GM06990 (cell line): ENCODE measurements around the gene LENG8.

Source experiments
- DNase-seq: peaks from one replicate; pipeline ENCODE4 v3.0.0-alpha.2; 2011; ENCODE audit not compliant: insufficient read length; ENCODE audit errors: extremely low read depth
- H3K27me3 ChIP-seq: replicated peaks from 2 replicates; pipeline ENCODE4 v1.6.0; 2011; ENCODE audit warnings: low read length; ENCODE audit not compliant: control insufficient read depth, insufficient read depth
- H3K36me3 ChIP-seq: 2 replicates; pipeline ENCODE4 v1.5.1; 2011; ENCODE audit warnings: low read length; ENCODE audit not compliant: control insufficient read depth, insufficient read depth
- H3K4me3 ChIP-seq: replicated peaks from 2 replicates; pipeline ENCODE4 v1.5.1; 2011; ENCODE audit warnings: low read depth, mild to moderate bottlenecking, control low read depth, low read length
- CTCF ChIP-seq: IDR thresholded peaks from 2 replicates; pipeline ENCODE4 v1.5.1; 2011; ENCODE audit warnings: low read length, control low read depth, mild to moderate bottlenecking, inconsistent platforms; ENCODE audit not compliant: insufficient read depth, poor library complexity, severe bottlenecking

Gene LENG8

DNA sequence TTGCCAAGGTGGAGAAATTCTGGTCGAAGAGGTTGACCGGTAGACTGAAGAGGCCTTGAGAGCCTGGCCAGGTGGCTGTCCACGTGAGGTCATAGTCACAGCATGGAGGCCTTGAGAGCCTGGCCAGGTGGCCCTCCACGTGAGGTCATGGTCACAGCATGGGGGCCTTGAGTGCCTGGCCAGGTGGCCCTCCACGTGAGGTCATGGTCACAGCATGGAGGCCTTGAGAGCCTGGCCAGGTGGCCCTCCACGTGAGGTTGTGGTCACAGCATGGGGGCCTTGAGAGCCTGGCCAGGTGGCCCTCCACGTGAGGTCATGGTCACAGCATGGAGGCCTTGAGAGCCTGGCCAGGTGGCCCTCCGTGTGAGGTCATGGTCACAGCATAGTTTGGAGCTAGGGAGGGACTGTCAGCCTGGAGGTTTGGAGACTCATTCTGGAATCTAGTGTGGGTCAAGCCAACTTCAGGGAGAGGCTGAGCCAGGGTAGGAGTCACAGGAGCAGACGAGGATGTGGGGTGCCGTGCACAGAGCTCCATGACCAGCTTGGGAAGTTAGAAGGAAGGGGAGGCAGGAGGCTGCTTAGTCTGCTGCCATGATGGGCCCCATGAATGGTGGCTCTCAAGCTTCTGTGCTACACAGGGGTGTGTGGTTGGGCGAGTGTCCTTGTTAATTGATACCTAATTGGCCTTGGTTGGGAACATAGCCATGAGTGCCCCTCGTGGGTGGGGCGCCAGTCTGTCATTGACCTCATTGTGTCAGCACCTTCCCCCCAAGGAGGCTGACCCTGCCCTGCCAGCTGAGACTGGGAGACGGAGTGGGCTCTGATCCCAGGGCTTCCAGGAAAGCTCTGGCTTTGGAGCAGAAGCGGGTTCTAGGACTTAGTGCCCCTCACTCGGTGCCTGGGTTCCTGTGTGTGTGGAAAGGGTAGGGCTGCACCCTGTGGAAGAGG is 10.6 kb downstream of the LENG8 start:
- DNase-seq = no peak
- H3K4me3 ChIP-seq = no peak overlapping the region
- TF ChIP-seq CTCF = no peak
- peaks cover 62% of the 10 kb centered on the region for H3K36me3 ChIP-seq
- no peaks in the 10 kb centered on the region for H3K27me3 ChIP-seq

- H3K4me3 ChIP-seq = no peak overlapping the region
- no peak for TF ChIP-seq CTCF
- H3K36me3 ChIP-seq = peaks cover 54% of the 10 kb centered on the region
- no peaks in the 10 kb centered on the region for H3K27me3 ChIP-seq
- no peak for DNase-seq
Observed at GRCh38 chr19:54460230-54461005, 11.4 kb downstream of the LENG8 start.

DNA sequence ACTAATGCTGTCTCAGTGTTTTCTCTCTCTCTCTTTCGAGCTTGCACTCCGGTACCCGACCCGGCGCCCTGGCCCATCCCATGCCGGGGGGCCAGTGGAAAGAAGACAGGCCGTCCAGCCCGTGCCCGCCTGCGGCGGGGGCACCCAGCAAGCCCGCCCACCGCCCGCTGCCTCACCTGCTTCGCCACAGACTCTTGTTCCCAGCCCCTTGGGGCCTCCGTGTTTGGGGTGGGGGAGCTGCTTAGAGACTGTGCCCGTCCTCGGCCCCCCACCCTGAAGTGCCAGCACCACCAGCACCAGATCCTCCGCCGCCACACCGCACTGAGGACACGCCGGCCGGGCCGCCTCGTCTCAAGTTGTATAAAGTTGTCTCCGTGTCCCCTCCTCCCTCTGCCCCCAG is 12.2 kb downstream of the LENG8 start:
- Histone ChIP-seq H3K27me3 (no peaks in the 10 kb centered on the region), H3K36me3 (peaks cover 46% of the 10 kb centered on the region), H3K4me3 (no peak overlapping the region)
- no peak for DNase-seq
- no peak for TF ChIP-seq CTCF

DNA sequence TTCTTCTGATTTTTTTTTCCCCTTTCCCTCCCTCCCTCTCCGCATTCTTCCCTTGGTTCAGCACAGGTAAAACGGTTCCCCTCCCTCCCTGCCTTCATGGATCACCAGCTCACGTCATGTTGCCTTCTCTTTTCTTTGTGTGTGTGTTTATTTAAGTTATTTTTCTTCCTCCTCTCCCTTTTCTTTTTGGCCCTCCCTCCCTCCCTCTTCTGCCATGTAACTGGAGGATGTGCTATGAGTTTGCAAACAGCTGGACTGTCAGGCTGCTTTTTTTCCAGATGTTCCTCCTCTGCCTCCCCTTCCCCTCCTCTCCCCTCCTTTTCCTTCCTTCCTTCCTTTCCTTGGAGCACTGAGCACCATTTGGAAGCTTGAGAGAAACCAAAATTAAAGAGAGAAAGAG is 12.6 kb downstream of the LENG8 start:
- DNase-seq = no peak
- TF ChIP-seq CTCF = no peak
- Histone ChIP-seq H3K4me3 (no peak overlapping the region), H3K36me3 (peaks cover 44% of the 10 kb centered on the region), H3K27me3 (no peaks in the 10 kb centered on the region)

- H3K27me3 ChIP-seq = no peaks in the 10 kb centered on the region
- no peak for DNase-seq
- peaks cover 38% of the 10 kb centered on the region for H3K36me3 ChIP-seq
- peak overlapping the region; percentile 75 for H3K4me3 ChIP-seq
- TF ChIP-seq CTCF = no peak
Observed at GRCh38 chr19:54462047-54462654, 13.2 kb downstream of the LENG8 start.
